HFFc6 (cell line): ENCODE measurements around the gene SRSF12. TPM values are rescaled to one million over a fixed set of nuclear protein-coding genes. Genes with fewer than 3 reads are reported as not detected.
A peak's percentile ranks its signal among the peaks of the same experiment; 100 is the strongest.

Experiments used
- DNase-seq: peaks from one replicate; pipeline ENCODE4 v3.0.0-alpha.2; 2018
- H3K27ac Mint-ChIP-seq: 2 replicates; pipeline ENCODE4 v1.8.0; 2020; ENCODE audit warnings: mild to moderate bottlenecking, mixed read lengths
- H3K27me3 Mint-ChIP-seq: 2 replicates; pipeline ENCODE4 v1.8.0; 2021; ENCODE audit warnings: mild to moderate bottlenecking, moderate library complexity, mixed read lengths; ENCODE audit not compliant: insufficient read depth
- H3K36me3 Mint-ChIP-seq: 2 replicates; pipeline ENCODE4 v1.8.0; 2021; ENCODE audit warnings: low read depth, mixed read lengths
- H3K4me1 Mint-ChIP-seq: 2 replicates; pipeline ENCODE4 v1.8.0; 2020; ENCODE audit warnings: low read depth, mixed read lengths
- H3K4me3 Mint-ChIP-seq: 2 replicates; pipeline ENCODE4 v1.8.0; 2020; ENCODE audit warnings: mild to moderate bottlenecking, moderate library complexity, mixed read lengths
- H3K9me3 Mint-ChIP-seq: 2 replicates; pipeline ENCODE4 v1.8.0; 2020; ENCODE audit warnings: mild to moderate bottlenecking, mixed read lengths
- CTCF ChIP-seq: fragments of 200-600 bp; sonication (generic); IDR thresholded peaks from 2 replicates; pipeline ENCODE4 v1.5.0; 2021; ENCODE audit warnings: antibody characterized with exemption, mild to moderate bottlenecking
- long read RNA-seq: library from polyadenylated mRNA; unstranded; transcript quantifications from one replicate; pipeline ENCODE4 v2.0.0, GENCODE V29; 2019
- total RNA-seq, 6 experiments: library from RNA; stranded (reverse); fragmentation: NEBNext Ultra II Directional; extraction: Animal tissue kit (Norgen Biotek cat#: 25700); gene quantifications; 2 replicates in 1 of 6; 3 replicates in 5 of 6; pipeline ENCODE4 v1.2.3, GENCODE V29; 2021

Gene SRSF12
- not detected for total RNA-seq
- long read RNA-seq, result 0 reads

GRCh38 chr6:89117211-89118108 lies at the start of gene SRSF12:
Gene SRSF12 (minus strand): TSS chr6:89118071. CDS start chr6:89117887, 184 bp downstream.
- peaks cover 12% of the 10 kb centered on the region for H3K27me3 Mint-ChIP-seq
- no peak within 1 kb of the TSS for H3K27ac Mint-ChIP-seq
- H3K4me1 Mint-ChIP-seq, result peaks cover 15% of the 10 kb centered on the region
- no peak for TF ChIP-seq CTCF
- H3K4me3 Mint-ChIP-seq, result peak within 1 kb of the TSS; percentile 61
- no peaks in the 10 kb centered on the region for H3K9me3 Mint-ChIP-seq
- no peak for DNase-seq
- no peaks in the 10 kb centered on the region for H3K36me3 Mint-ChIP-seq

DNA sequence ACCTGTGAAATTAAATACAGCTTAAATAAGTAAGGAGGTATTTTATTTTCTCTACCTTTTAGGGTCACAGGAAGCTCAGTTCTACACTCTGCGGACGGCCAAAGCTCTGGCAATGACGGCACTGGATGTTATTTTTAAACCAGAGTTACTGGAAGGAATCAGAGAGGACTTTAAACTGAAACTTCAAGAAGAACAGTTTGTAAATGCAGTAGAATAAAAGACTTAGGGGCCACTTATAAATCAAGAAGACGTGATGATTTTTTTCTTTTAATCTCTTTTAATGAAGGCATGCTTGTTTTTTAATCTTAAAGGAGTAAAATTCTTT lies 44.1 kb upstream of the SRSF12 start:
- DNase-seq, result no peak
- no peaks in the 10 kb centered on the region for H3K4me1 Mint-ChIP-seq
- no peak overlapping the region for H3K27ac Mint-ChIP-seq
- no peak overlapping the region for H3K4me3 Mint-ChIP-seq
- TF ChIP-seq CTCF, result no peak
- no peaks in the 10 kb centered on the region for H3K27me3 Mint-ChIP-seq
- no peaks in the 10 kb centered on the region; the same call in 1 of the 2 replicates for H3K36me3 Mint-ChIP-seq
- H3K9me3 Mint-ChIP-seq, result no peaks in the 10 kb centered on the region

GRCh38 chr6:89161326-89162046 lies 43.6 kb upstream of the SRSF12 start:
- TF ChIP-seq CTCF, result no peak
- Mint-ChIP-seq H3K36me3 (no peaks in the 10 kb centered on the region; the same call in 1 of the 2 replicates), H3K27ac (no peak overlapping the region), H3K4me3 (no peak overlapping the region), H3K27me3 (no peaks in the 10 kb centered on the region), H3K9me3 (no peaks in the 10 kb centered on the region), H3K4me1 (no peaks in the 10 kb centered on the region)
- DNase-seq, result no peak

DNA sequence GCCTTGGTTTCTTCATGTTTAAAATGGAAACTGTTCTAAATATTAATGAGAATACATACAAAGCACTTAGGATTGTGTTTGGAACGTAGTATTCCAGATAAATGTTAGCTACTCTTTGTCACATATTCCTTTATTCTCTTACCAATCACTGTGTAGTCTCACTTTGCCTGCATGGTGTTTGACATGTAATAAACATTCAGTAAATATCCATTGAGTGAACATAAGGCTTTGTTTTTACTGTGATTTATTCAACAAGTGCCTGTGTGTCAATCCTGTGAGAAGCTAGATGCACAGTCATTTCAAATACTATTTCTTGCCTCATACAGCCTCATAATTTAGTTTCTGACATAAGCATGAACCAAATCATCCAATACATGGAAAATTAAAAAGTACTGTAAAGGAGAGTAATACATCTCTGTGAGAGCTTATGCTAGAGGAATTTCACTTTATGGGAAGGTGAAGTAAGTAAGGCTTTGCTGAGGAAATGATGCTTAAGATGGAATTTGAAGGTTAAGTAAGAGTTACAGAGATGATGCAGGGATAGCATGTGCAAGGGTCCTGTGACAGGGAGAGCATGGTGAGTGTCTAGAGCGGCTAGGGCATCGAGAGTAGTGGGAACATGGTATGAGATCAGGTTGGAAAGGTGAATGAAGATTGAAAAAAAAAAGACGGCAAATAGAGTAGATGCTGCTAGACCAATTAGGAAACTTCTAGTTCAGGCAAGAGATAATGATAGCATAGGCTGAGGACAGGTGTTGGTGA lies 42.6 kb upstream of the SRSF12 start:
- no peaks in the 10 kb centered on the region for H3K9me3 Mint-ChIP-seq
- H3K4me1 Mint-ChIP-seq, result no peaks in the 10 kb centered on the region
- no peaks in the 10 kb centered on the region; the same call in 1 of the 2 replicates for H3K36me3 Mint-ChIP-seq
- no peak overlapping the region for H3K4me3 Mint-ChIP-seq
- TF ChIP-seq CTCF, result no peak
- H3K27me3 Mint-ChIP-seq, result no peaks in the 10 kb centered on the region
- no peak overlapping the region for H3K27ac Mint-ChIP-seq
- no peak for DNase-seq

DNA sequence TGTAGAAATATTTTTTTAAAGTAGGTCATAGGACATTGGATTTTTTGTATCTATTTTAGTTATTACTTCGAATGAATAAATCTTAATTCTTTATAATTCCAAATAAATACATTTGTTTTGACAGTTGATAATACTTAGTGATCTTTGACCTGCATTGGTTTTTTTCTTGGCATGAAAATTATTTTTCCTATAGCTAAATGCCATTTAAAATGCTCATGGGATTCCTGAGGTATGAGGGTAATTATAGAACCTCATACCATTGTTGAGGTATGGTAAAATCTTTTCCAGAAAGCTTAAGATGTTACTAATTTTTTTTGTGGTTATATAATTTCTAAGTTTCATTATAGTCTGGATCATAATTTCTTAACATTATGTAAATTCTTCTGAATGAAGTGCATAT lies 36.3 kb upstream of the SRSF12 start:
- no peak overlapping the region for H3K27ac Mint-ChIP-seq
- H3K27me3 Mint-ChIP-seq, result no peaks in the 10 kb centered on the region
- H3K9me3 Mint-ChIP-seq, result no peaks in the 10 kb centered on the region
- TF ChIP-seq CTCF, result no peak
- no peak overlapping the region for H3K4me3 Mint-ChIP-seq
- DNase-seq, result no peak
- H3K4me1 Mint-ChIP-seq, result 0 out of 2 replicates have a peak, but pooled peaks cover 6% of the 10 kb centered on the region
- no peaks in the 10 kb centered on the region for H3K36me3 Mint-ChIP-seq
